Mucosa of stomach (tissue), 1 donor: ENCODE data around the gene CABLES2.

Source experiments
- H3K27me3 ChIP-seq: one replicate; pipeline ENCODE4 v1.7.0; 2013; ENCODE audit warnings: mild to moderate bottlenecking, low read length; ENCODE audit not compliant: control insufficient read depth, insufficient read depth
- H3K36me3 ChIP-seq: one replicate; pipeline ENCODE4 v1.7.0; 2013; ENCODE audit warnings: low read length; ENCODE audit not compliant: control insufficient read depth, insufficient read depth
- H3K4me1 ChIP-seq: one replicate; pipeline ENCODE4 v1.7.0; 2013; ENCODE audit warnings: mild to moderate bottlenecking, low read length; ENCODE audit not compliant: control insufficient read depth, insufficient read depth
- H3K4me3 ChIP-seq: one replicate; pipeline ENCODE4 v1.7.0; 2013; ENCODE audit warnings: low read length
- H3K9ac ChIP-seq: one replicate; pipeline ENCODE4 v1.7.0; 2013; ENCODE audit warnings: mild to moderate bottlenecking, low read length, moderate library complexity
- H3K9me3 ChIP-seq: one replicate; pipeline ENCODE4 v1.7.0; 2013; ENCODE audit warnings: mild to moderate bottlenecking, low read length, moderate library complexity; ENCODE audit not compliant: control insufficient read depth
- donor health status: Pancreatic carcinoma.

The CABLES2 gene

GRCh38 chr20:62344782-62345181 is 62.3 kb downstream of the CABLES2 start:
- H3K9ac ChIP-seq: no peak overlapping the region
- H3K4me1 ChIP-seq: peaks cover 1% of the 10 kb centered on the region
- H3K9me3 ChIP-seq: no peaks in the 10 kb centered on the region
- H3K4me3 ChIP-seq: no peak overlapping the region
- no peaks in the 10 kb centered on the region for H3K27me3 ChIP-seq
- H3K36me3 ChIP-seq: no peaks in the 10 kb centered on the region

GRCh38 chr20:62344092-62344491 is 63.0 kb downstream of the CABLES2 start:
- no peak overlapping the region for H3K4me3 ChIP-seq
- no peaks in the 10 kb centered on the region for H3K9me3 ChIP-seq
- no peaks in the 10 kb centered on the region for H3K36me3 ChIP-seq
- no peaks in the 10 kb centered on the region for H3K4me1 ChIP-seq
- no peak overlapping the region for H3K9ac ChIP-seq
- no peaks in the 10 kb centered on the region for H3K27me3 ChIP-seq

- H3K4me1 ChIP-seq: no peaks in the 10 kb centered on the region
- no peak overlapping the region for H3K4me3 ChIP-seq
- H3K9ac ChIP-seq: no peak overlapping the region
- H3K36me3 ChIP-seq: no peaks in the 10 kb centered on the region
- H3K9me3 ChIP-seq: no peaks in the 10 kb centered on the region
- H3K27me3 ChIP-seq: no peaks in the 10 kb centered on the region
Measured at GRCh38 chr20:62342910-62343309, 64.2 kb downstream of the CABLES2 start.

- Histone ChIP-seq H3K9me3 (no peaks in the 10 kb centered on the region), H3K36me3 (no peaks in the 10 kb centered on the region), H3K9ac (no peak overlapping the region), H3K4me3 (no peak overlapping the region), H3K27me3 (no peaks in the 10 kb centered on the region), H3K4me1 (no peaks in the 10 kb centered on the region)
Measured at GRCh38 chr20:62339647-62340062, 67.4 kb downstream of the CABLES2 start.
